Measurements from ENCODE around the gene GALNT8.

Gene GALNT8

DNA sequence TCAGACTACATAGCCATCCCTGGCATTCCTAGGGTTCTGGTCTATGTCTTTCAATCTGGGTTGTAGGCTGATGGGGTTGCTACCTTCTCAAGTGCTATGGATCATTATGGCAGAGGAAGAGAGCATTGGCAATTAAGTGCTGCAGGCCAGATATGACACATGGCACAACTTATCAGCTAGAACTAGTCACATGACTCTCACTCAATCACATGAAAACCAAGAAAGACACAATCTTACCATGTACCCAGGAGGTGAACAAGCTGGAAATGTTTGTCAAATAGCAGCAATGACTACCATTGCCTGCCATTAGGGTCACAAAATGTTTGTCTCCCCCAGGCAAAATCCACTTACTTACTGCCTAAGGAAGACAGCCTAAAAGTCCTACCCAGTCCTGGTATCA lies 80.4 kb downstream of the GALNT8 start:
- DNase-seq, result no peak

DNA sequence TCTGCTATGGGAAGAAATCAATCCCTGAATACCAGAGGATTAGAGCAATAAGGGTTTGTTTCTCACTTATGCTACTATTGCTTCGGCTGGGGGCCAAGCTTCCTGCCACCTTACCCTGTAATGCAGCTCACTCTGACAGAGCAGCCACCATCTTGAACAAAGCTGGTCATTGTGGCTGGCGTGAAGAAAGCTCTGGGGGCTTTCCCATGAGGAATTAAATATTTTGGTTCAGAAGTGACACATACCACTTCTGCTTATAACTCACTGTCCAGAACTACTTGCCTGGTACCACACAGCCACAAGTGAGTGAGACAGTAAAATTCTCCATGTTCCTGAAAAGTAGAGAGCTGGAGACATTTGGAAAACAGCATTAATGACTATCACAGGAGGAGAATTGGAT lies 82.6 kb downstream of the GALNT8 start:
- DNase-seq, result no peak

DNA sequence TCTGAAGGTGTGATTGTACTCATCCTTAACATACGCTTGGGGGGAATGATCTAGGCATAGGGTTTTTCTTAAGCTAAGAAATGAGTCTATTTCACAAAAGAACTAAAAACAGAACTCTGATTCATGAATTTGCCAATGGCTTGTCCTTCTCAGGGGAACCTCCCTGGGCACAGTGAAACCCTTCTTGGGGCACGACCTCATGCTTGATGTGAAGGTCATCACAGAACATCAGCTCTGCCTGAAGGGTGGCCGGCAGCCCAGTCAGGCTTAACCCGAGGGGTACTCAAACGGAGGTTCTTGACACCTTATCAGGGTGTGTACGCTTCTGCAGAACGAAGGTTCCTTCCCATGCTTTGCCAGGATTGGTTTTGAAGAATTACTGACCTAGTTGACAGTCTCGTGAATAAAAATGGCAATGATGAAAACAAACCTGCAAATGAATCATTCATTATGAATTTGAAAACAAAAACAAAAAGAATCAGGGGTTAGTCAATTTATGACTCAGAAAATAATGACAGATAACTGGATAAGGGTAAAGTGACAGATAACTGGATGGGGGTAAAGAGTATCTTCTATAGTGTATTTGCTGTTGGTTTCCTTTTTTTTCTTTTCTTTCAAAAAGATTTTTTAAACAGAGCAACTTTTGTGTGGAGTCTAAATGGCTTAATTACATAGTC lies 86.4 kb downstream of the GALNT8 start:
- no peak for DNase-seq

DNA sequence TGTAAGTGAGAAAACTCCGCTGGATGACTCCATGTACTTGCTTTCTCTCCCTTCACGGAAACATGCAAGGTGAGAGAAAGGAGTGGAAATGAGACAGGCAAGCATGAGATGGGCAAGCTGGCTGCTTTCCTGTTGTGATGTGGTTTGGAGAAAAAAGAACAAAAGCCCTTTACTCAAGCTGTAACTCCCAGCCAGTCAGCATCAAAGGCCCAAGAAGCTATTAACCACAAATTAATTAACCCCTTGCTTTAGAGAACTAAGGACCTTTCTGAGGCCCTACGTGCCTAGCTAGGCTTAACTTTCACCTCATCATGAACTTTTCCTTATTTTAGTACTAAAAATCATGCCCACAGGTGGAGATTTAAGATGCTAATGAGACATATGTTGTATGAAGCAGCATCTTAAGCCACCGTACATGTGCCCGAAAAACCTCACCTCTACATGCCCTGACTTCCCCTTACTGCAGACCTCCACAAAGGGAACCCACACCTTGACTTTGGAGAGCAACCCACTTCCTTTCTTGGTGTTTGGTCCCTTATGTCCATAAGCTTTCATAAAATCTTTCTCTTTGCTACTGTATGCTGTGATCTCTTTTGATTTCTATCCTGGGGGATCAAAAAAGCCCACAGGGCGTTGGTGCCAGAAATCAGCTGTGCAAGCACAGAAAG lies 87.0 kb downstream of the GALNT8 start:
- DNase-seq, result no peak

DNA sequence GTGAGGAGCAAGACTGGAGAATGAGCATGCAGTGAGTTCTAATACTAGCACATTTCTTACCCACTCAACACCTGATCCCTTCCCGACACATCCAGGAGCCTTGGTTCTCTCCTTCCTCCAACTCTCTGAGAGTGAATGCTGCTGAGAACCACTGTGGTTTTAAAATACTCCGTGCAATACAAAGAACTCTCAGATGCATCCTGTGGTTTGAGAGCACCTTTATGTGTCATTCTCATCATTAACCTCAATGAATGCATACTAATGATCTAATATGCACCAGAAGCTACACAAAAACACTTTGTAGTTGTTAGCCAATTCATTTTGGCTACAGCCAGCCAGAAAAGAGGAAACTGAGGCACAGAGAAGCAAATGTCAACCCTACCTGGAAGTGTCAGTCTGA lies 87.6 kb downstream of the GALNT8 start:
- DNase-seq, result no peak

DNA sequence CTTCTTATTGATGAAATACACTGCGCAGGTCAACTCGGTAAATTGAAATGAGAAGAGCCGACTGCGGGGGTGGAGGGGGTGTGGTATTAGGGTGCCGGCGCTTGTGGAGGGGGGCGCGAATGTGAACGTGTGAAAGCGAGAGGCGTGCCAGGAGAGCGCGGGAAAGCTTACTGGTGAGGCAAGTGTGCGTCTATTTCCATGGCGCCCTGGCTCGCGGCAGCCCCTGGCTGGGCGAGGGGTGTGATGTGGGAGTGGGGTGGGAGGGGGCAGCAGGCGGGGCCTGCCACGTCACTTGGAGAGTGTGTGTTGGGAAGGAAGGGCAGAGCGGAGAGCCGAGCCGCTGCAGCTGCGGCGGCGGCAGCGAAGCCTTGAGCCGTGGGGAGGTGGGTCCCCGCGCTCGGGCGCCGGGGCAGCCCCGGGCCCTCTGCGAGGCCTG lies 88.8 kb downstream of the GALNT8 start:
- no peak for DNase-seq

DNA sequence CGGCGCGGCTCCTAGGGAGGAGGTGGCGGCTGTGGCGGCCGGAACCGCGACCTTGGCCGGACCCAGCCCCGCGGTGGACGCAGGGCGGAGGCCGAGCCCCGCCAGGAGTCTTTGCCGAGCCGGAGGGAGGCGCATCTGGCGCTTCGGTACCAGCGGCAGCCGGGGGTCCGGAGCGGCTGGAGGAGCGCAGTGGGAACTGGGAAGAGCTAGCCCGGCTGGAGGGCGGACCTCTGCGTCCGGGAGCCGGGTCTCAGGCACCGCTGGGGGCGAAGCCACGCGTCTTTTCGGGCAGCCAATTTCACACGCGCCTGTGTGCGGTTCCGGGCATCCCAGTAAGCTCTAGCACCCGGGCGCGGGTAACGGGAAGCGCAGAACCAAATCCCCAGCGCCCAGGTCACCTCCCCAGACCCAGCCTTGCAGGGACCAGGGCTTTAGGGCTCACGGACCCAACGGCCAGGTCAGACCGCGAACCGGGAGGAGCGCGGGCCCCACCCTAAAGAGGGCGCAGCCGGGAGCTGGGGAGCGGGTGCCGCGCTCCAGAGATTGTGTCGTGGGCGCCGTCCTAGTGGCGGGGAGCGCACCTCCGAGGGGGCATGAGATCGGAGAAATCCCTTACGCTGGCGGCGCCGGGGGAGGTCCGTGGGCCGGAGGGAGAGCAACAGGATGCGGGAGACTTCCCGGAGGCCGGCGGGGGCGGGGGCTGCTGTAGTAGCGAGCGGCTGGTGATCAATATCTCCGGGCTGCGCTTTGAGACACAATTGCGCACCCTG lies 89.4 kb downstream of the GALNT8 start:
- no peak for DNase-seq

DNA sequence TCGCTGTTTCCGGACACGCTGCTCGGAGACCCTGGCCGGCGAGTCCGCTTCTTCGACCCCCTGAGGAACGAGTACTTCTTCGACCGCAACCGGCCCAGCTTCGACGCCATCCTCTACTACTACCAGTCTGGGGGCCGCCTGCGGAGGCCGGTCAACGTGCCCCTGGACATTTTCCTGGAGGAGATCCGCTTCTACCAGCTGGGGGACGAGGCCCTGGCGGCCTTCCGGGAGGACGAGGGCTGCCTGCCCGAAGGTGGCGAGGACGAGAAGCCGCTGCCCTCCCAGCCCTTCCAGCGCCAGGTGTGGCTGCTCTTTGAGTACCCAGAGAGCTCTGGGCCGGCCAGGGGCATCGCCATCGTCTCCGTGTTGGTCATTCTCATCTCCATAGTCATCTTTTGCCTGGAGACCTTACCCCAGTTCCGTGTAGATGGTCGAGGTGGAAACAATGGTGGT lies 90.0 kb downstream of the GALNT8 start:
- DNase-seq, result no peak

DNA sequence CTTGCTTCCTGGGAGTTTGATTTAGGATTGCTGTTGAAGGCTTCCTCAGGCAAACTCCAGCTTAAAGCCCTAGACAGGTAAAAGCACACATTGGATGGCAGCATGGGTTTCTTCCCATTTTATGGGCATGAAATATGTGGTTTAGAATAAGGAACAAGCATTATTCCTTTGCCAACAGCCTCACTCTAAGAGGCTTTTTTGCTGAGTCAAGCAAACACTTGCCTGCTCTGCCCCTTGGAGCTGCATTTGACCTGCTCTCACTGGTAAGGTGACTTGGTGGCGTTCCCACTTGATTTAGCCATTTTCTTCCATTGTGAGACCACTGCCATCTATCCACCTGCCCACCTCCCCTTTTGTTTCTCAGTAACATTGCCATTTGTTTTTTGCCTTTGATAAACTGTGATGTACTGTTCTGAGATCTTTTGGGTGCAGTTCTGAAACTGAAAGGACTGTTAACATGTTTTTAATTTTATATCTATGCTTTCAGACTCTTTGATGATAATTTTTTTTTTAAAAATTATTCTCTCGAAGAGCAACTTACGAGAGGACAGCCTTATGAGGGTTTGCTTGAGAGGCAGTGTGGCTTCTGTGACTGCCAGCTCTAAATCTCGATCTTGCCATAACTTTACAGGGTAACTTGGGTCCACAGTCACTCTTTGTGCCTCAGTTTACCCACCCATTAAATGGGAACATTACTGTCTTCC lies 92.6 kb downstream of the GALNT8 start:
- no peak for DNase-seq

DNA sequence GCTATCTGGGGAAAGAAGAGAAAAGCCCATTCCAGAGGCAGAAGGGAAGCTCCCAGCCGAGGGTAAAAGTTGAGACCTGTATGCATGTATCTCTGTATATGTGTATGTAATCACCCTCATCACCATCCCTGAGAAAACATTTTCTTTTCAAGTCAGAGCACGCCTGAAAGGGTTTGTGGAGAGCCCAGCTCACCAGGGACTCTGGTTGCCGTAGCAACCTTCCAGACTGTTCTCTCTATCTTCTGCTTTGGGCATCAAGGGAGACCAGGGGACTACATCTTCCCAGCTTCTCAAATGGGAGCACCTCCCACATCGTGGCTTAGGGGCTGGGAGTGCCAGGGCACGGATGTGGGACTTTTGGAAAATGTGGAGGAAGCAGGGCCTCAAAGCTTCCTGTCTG lies 93.5 kb downstream of the GALNT8 start:
- DNase-seq, result no peak

DNA sequence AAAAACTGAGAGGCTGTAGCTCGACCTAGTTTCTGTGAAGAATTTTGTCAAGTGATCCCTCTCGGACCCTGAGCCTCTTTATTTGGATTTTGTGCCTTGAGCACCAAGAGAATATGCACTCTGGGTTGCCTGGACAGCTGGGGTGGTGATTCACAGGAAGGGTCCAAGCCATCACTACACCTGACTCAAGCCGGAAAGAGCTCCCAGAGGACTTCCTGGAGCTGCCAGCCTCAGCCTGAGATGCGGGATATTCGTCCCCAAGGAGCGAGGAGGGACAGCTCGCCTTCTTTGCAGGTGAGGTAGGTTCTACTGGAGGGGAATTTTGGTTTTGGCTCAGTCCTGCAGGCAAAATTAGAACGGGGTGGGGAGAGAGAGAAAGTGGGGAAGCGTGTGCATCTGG lies 94.3 kb downstream of the GALNT8 start:
- no peak for DNase-seq

DNA sequence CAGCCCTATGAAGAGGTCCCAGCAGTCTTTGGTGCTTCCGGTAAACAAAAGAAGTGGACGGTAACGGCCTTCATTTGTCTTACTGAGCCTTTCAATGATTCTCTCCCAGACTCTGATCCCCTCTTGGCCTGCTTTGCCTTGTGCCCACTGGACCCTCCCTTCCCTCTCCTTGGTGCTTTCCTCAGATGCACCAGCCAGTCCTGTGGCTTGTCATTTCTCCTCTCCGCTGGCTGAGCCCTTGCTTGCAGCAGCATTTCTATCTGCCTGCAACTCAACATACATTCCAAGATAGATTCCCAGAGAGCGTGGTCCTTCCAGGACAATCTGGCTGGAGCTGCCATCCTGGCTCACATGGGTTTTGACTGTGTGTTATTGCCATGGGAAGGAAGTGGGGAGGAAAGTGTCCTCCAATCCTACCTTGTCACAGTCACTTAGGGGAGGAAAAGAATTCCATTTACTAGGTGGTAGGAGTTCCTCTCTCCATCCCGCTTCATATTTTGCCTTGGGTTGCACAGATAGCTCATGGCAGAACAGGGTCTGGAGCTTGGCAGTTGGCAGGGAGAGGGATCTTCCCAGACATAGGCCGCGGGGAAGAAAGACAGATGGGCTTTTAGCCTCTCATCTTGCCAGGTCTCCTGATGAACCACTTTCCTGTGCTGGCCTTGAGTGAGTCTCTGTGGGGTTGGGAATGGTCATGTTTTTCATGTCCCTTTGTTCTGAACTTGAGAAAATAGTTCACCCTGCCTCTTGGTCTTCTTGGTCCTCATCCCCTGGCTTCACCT lies 96.7 kb downstream of the GALNT8 start:
- DNase-seq, result no peak

DNA sequence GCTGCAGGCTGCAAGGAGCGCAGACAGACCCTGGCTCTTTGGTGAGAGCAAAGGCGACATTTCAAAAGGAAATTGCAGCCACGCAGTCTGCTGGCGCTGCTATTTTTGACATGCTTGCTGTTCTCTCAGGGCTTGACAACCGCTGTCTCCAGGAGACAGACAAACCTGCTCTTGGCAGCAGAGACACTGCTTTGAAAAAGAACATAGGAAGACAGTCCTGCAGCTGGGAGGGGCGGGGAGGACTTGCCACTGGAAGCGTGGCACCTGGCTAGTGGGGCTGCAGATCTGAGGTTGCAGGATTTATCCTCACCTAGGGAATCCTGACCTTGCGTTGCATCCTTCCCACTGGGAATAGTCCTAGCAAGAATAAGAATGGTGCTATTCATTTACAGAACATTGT lies 97.7 kb downstream of the GALNT8 start:
- no peak for DNase-seq

DNA sequence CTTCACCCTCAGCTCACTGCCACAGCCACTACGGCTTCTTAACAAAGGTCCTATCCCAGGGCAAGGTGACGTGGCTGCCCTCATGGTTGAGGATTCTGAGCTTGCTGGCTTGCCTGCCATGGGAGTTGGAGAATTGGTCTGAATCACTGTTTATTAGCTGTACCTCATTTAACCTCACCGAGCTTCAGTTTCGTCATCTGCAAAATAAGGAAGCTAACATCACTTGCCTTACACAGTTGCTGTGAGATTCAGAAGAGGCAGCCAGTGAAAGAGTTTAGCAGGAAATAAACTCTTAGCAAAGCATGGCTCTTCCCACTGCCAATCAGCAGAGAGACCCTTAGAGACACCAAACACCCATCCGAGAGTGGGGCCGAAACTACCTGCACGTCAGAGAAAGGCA lies 99.5 kb downstream of the GALNT8 start:
- DNase-seq, result no peak

DNA sequence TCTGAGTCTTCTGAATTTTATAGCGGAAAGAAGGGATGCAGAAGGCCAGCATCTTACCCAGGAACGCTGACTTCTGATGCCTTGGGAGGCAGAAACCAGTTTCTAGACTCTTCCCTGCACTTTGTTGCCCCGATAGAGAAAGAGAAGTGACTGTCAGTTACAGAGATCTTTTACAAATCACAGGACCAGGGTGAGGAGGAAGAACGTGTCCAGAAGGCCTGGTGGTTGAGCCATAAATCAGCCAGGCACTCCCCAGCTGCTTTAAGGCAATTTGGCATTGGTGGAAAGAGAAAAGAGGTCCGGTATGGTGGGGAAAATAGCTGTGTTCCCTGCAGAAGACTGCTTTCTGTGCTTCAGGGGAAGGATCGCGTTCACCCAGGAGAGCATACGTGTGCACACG lies 100.8 kb downstream of the GALNT8 start:
- no peak for DNase-seq

All from KG1 (cell line).